SJCRH30 (cell line): Measurements from ENCODE around the gene MDP1. TPM values are rescaled to one million over a fixed set of nuclear protein-coding genes. Genes with fewer than 3 reads are reported as not detected.
"Not testable (repeated sequence)": the region's sequence is repeated elsewhere in the genome, so short reads cannot be mapped to it uniquely, and the experiment has no call there.

ENCODE experiments used
- DNase-seq, 2 experiments: peaks; one replicate each; pipeline ENCODE4 v3.0.0-alpha.2; 2015 to 2020
- H3K27ac ChIP-seq: fragments of 250-450 bp; sonication (Bioruptor Pico); 2 replicates; pipeline ENCODE4 v1.5.1; 2020; ENCODE audit warnings: mild to moderate bottlenecking, moderate library complexity
- H3K27me3 ChIP-seq: fragments of 250-450 bp; sonication (Bioruptor Pico); 2 replicates; pipeline ENCODE4 v1.5.1; 2020; ENCODE audit warnings: mild to moderate bottlenecking, moderate library complexity
- H3K36me3 ChIP-seq: fragments of 250-450 bp; sonication (Bioruptor Pico); 2 replicates; pipeline ENCODE4 v1.5.1; 2020; ENCODE audit warnings: mild to moderate bottlenecking, moderate library complexity
- H3K4me1 ChIP-seq: fragments of 250-450 bp; sonication (Bioruptor Pico); 2 replicates; pipeline ENCODE4 v1.5.1; 2020; ENCODE audit warnings: mild to moderate bottlenecking, moderate library complexity
- H3K4me3 ChIP-seq: fragments of 250-450 bp; sonication (Bioruptor Pico); 2 replicates; pipeline ENCODE4 v1.5.1; 2020; ENCODE audit warnings: mild to moderate bottlenecking, moderate library complexity
- H3K9me3 ChIP-seq: fragments of 250-450 bp; sonication (Bioruptor Pico); replicated peaks from 2 replicates; pipeline ENCODE4 v1.5.1; 2020; ENCODE audit warnings: mild to moderate bottlenecking, moderate library complexity
- total RNA-seq: library from RNA; depleted of rRNA; stranded (reverse); fragments of >200 nt; shearing (Covaris generic); gene quantifications from 2 replicates; pipeline ENCODE4 v1.2.3, GENCODE V29; 2014

MDP1 gene
- total RNA-seq, 1 experiment from 2014 or later = 27.7 TPM

DNA sequence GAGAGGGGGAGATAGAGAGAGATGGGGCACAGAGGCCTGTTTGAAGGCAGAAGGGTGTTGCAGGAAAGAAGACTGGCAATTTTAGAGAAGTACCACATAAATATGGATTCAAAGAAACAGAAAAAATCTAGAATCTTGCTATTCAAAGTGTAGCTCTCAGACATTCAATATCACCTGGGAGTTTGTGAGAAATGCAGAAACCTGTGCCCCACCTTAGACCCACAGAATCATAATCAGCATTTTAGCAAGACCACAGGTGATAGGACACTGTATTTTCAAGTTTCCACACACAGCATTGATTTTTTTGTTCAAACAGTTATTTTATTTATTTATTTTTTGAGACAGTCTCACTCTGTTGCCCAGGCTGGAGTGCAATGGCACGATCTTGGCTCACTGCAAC lies 13.0 kb upstream of the MDP1 start:
- H3K4me3 ChIP-seq = no peak overlapping the region

DNA sequence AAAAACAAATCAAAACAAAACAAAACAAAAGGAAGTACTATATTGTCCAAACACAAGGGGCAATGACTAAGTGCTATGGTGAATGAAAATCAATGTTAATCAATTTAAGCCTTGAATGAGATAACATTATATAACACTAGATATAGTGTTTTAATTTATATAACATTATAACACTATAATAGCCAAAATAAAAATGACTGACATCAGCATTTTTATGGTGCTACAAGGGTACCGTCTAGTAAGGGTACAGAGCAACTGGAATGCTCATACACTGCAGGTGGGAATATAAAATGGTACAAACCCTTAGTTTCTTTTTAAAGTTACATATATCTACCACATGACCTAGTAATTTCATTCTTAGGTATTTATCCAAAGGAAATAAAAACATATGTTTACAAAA lies 10.6 kb upstream of the MDP1 start:
- Histone ChIP-seq H3K27me3 (no peaks in the 10 kb centered on the region), H3K4me3 (no peak overlapping the region), H3K27ac (no peak overlapping the region), H3K4me1 (no peaks in the 10 kb centered on the region), H3K36me3 (0 out of 2 replicates have a peak, but pooled peaks cover 2% of the 10 kb centered on the region), H3K9me3 (no peaks in the 10 kb centered on the region)
- DNase-seq = no peak

More for the DNA sequence above, 13.0 kb upstream of the MDP1 start:
- H3K27ac ChIP-seq = no peak overlapping the region
- H3K36me3 ChIP-seq = 0 out of 2 replicates have a peak, but pooled peaks cover 2% of the 10 kb centered on the region
- no peak for DNase-seq
- peaks cover 3% of the 10 kb centered on the region; the same call in 1 of the 2 replicates for H3K4me1 ChIP-seq
- no peaks in the 10 kb centered on the region for H3K27me3 ChIP-seq
- no peaks in the 10 kb centered on the region for H3K9me3 ChIP-seq

DNA sequence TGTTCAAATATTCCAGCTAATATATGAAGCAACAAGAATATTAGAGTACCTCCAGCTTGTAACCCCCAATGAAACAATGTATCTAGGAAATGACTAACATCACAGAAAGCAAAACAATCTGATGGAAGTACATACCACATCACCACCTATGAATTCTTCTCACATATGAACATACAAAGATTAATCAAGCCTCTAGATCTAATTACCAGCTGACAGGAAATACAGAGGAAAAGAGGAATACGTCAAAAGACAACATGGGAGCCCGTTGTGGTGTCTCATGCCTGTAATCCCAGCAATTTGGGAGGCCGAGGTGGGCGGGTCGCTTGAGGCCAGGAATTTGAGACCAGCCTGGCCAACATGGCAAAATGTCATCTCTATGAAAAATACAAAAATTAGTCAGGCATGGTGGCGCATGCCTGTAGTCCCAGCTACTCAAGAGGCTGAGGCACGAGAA lies 8.8 kb upstream of the MDP1 start:
- no peak for DNase-seq
- Histone ChIP-seq H3K9me3 (no peaks in the 10 kb centered on the region), H3K4me1 (no peaks in the 10 kb centered on the region), H3K27ac (no peak overlapping the region), H3K4me3 (no peak overlapping the region), H3K27me3 (no peaks in the 10 kb centered on the region), H3K36me3 (0 out of 2 replicates have a peak, but pooled peaks cover 2% of the 10 kb centered on the region)

- not testable (repeated sequence) for H3K4me3 ChIP-seq, DNase-seq, H3K4me1 ChIP-seq, H3K27ac ChIP-seq, H3K36me3 ChIP-seq, H3K9me3 ChIP-seq, H3K27me3 ChIP-seq
Measured at GRCh38 chr14:24222987-24223386, 7.1 kb upstream of the MDP1 start.

DNA sequence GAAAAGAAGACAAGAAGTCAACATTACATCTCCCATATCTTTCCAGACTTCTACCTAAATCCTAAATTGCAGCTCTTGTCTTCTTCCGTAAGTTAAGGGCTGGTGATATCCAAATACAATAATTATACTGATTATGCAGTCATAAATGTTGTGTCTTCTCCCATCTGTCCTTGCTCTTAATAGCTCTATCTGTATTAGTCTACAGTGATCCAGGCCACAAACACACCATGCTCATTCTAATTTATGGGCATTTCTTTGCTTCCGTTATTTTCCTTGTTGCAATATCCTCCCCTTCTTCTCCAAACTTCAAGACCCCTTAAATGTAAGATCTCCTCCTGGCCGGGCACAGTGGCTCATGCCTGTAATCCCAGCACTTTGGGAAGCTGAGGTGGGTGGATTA lies 3.7 kb upstream of the MDP1 start:
- DNase-seq = no peak
- no peaks in the 10 kb centered on the region for H3K4me1 ChIP-seq
- no peak overlapping the region for H3K4me3 ChIP-seq
- peaks cover 2% of the 10 kb centered on the region; the same call in 1 of the 2 replicates for H3K36me3 ChIP-seq
- no peaks in the 10 kb centered on the region for H3K27me3 ChIP-seq
- no peaks in the 10 kb centered on the region for H3K9me3 ChIP-seq
- H3K27ac ChIP-seq = no peak overlapping the region

DNA sequence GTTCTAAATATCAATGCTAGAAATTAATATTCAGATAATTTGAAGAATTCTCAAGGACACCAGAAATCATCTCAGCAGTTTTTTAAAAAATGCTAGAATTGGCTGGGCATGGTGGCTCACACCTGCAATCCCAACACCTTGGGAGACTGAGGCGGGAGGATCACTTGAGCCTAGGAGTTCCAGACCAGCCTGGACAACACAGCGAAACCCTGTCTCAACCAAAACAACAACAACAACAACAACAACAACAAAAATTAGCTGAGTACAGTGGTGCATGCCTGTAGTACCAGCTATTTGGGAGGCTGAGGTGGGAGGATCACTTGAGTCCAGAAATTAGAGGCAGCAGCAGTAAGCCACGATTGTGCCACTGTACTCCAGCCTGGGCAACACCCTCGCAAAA lies 3.2 kb upstream of the MDP1 start:
- Histone ChIP-seq H3K4me3 (no peak overlapping the region), H3K9me3 (no peaks in the 10 kb centered on the region), H3K27ac (no peak overlapping the region), H3K4me1 (no peaks in the 10 kb centered on the region), H3K27me3 (no peaks in the 10 kb centered on the region), H3K36me3 (no peaks in the 10 kb centered on the region; the same call in 1 of the 2 replicates)
- no peak for DNase-seq

DNA sequence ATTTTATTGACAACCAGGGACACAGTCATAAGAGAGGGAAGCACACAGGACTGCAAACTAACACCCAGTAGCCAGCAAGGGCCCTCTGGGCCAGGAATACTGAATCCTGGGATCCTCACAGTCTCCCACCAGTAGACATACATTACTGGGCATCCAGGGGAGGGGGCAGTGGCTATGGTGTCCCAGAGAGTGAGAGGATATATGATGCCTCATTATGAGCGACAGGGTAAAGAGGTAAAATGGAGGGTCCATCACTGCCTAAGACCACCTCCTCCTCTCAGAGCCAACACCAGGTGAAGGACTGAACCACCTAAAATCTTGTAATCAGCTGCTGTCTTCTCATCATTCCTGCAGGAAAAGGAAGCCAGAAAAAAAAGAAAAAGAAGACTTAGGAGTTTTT lies 1.0 kb upstream of the MDP1 start:
- not testable (repeated sequence) for H3K4me1 ChIP-seq, H3K4me3 ChIP-seq, H3K27ac ChIP-seq, H3K27me3 ChIP-seq, H3K9me3 ChIP-seq, H3K36me3 ChIP-seq, DNase-seq

- no peak for DNase-seq
- H3K27ac ChIP-seq = no peak overlapping the region
- no peaks in the 10 kb centered on the region for H3K27me3 ChIP-seq
- H3K9me3 ChIP-seq = no peaks in the 10 kb centered on the region
- H3K4me3 ChIP-seq = peak overlapping the region; percentile 69
- H3K36me3 ChIP-seq = no peaks in the 10 kb centered on the region; the same call in 1 of the 2 replicates
- H3K4me1 ChIP-seq = no peaks in the 10 kb centered on the region
Measured at GRCh38 chr14:24216345-24216699, 456 bp upstream of the MDP1 start.

DNA sequence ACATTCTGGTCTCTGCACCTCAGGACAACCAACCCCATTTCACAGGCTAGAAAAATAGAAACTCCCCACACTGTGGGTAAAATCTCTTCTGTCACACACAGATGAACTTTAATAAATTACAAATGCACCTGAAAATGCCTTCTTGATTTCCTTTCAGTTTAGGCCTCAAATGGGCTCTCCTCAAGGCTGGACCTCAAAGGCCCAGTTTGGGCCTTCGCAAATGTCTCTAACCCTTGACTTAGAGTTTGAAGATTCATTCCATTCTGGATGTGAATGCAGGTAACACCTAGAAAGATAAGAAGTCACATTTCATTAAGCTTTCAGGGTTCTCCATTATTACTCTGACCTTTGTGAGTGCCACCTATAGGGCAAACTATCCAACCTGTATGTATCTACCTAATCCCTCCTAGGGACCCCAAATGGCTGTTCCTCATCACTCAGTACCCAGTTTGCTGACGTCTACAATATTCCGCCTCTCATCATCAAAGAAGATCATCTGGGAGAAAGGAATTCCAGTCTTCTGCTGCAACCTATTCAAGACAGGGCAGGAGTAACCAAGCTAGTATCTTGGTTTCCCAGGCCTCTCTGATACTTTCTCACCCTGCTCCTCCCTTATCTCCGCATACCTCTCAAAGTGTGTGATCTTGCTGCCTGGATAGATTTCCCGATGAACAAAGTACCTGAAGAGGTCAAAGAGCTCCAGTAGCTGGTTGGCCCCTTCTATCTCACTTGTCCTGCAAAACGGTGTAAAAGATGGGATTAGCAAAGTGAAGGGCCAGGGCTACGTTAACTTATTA lies 1.8 kb downstream of the MDP1 start:
- Histone ChIP-seq H3K27ac (peak overlapping the region; percentile 83; the same call in 1 of the 2 replicates), H3K4me1 (no peaks in the 10 kb centered on the region), H3K36me3 (peaks cover 4% of the 10 kb centered on the region), H3K4me3 (peak overlapping the region; percentile 71), H3K9me3 (no peaks in the 10 kb centered on the region), H3K27me3 (no peaks in the 10 kb centered on the region)
- no peak for DNase-seq

DNA sequence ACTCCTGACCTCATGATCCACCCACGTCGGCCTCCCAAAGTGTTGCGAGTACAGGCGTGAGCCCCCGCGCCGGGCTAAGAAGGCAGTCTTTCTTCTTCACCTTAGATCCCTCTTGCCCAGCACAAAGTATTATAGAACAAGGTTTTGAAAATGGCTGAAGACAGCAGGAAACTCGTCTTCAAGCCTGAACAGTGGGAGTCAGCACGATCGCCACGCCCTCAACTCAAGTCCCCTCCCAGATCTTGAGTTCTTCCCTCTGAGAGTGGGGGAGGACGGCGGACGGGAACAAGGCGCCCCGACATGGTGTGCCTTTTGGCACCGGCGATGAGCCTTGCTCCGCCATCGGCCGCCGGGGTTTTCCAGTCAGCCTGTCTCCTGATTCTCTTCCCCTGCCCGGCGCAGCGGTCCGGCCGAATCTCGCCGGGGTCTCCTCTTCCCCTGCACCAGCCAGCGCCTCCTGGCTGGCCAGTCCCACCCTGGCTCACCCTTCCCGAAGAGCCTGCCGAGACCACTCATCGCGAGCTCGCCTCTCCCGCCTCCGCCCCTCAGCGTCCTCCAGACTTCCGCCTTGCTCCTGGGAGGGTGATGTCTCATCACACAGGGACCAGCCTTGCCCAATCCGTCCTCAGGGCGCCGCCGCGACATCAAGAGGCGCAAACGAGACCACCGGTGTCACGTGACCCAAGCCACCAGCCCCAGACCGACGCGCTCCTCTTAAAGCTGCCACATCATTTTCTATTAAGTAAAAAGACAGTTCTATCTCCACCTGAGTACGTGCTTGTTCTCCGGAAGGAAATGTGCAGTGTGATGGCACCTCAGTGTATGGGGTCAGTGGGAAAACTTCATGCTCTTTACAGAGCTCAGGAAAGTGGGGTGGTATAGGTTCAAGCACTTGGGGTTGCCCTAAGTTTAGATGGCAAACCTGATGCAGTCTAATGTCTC lies 2.7 kb downstream of the MDP1 start, which contains the start of gene CHMP4A:
CHMP4A (minus strand) TSS at position 565 of the 942 bp plus-strand sequence; CDS start at position 516, 49 bp downstream.
- peak; percentile 98 to 99 for DNase-seq
- H3K27ac ChIP-seq = peak within 1 kb of the TSS; percentile 83
- no peaks in the 10 kb centered on the region for H3K4me1 ChIP-seq
- H3K36me3 ChIP-seq = peaks cover 7% of the 10 kb centered on the region
- H3K9me3 ChIP-seq = no peaks in the 10 kb centered on the region
- H3K27me3 ChIP-seq = no peaks in the 10 kb centered on the region
- peak within 1 kb of the TSS; percentile 71 for H3K4me3 ChIP-seq

- DNase-seq = no peak
- peaks cover 20% of the 10 kb centered on the region for H3K36me3 ChIP-seq
- H3K27me3 ChIP-seq = no peaks in the 10 kb centered on the region
- no peaks in the 10 kb centered on the region for H3K9me3 ChIP-seq
- H3K4me3 ChIP-seq = no peak overlapping the region
- H3K4me1 ChIP-seq = no peaks in the 10 kb centered on the region
- no peak overlapping the region for H3K27ac ChIP-seq
Measured at GRCh38 chr14:24211311-24211710, 4.6 kb downstream of the MDP1 start.

GRCh38 chr14:24207625-24208024 lies 8.2 kb downstream of the MDP1 start:
- DNase-seq = no peak
- no peak overlapping the region for H3K4me3 ChIP-seq
- no peak overlapping the region for H3K27ac ChIP-seq
- H3K36me3 ChIP-seq = peaks cover 22% of the 10 kb centered on the region
- no peaks in the 10 kb centered on the region for H3K27me3 ChIP-seq
- no peaks in the 10 kb centered on the region for H3K9me3 ChIP-seq
- H3K4me1 ChIP-seq = no peaks in the 10 kb centered on the region

GRCh38 chr14:24207104-24207551 lies 8.7 kb downstream of the MDP1 start:
- Histone ChIP-seq H3K4me1 (no peaks in the 10 kb centered on the region), H3K9me3 (no peaks in the 10 kb centered on the region; the same call in 1 of the 2 replicates), H3K27me3 (no peaks in the 10 kb centered on the region), H3K27ac (no peak overlapping the region), H3K4me3 (no peak overlapping the region), H3K36me3 (peaks cover 25% of the 10 kb centered on the region)
- no peak for DNase-seq

- Histone ChIP-seq H3K27ac (no peak overlapping the region), H3K36me3 (peaks cover 29% of the 10 kb centered on the region), H3K9me3 (no peaks in the 10 kb centered on the region; the same call in 1 of the 2 replicates), H3K27me3 (no peaks in the 10 kb centered on the region), H3K4me1 (no peaks in the 10 kb centered on the region), H3K4me3 (no peak overlapping the region)
- DNase-seq = no peak
Measured at GRCh38 chr14:24206260-24207103, 9.4 kb downstream of the MDP1 start.
